HG03159 (cell line): Measurements from ENCODE around the gene RPL15.
"Not testable (repeated sequence)": the region's sequence is repeated elsewhere in the genome, so short reads cannot be mapped to it uniquely, and the experiment has no call there.

Experiments used
- ATAC-seq: cut with Tn5 transposase; IDR thresholded peaks from one replicate; pipeline ENCODE4 v1.9.1; 2021; ENCODE audit warnings: mild to moderate bottlenecking, moderate library complexity; ENCODE audit not compliant: unreplicated experiment

RPL15 gene

GRCh38 chr3:23916886-23917678, at the start of gene RPL15, which contains the start of gene NKIRAS1:
Gene RPL15 (plus strand): TSS chr3:23917132. CDS start chr3:23917860, 728 bp downstream.
Gene NKIRAS1 (minus strand): TSS chr3:23916990. CDS start chr3:23910904, 6,086 bp downstream.
- peak; percentile 95 for ATAC-seq

- no peak for ATAC-seq
These were observed 49.5 kb upstream of the RPL15 start for GRCh38 chr3:23867400-23867799.

GRCh38 chr3:23867838-23868237, 49.1 kb upstream of the RPL15 start:
- no peak for ATAC-seq

GRCh38 chr3:23869977-23870662, 46.8 kb upstream of the RPL15 start:
- no peak for ATAC-seq

GRCh38 chr3:23870663-23871043, 46.3 kb upstream of the RPL15 start:
- not testable (repeated sequence) for ATAC-seq

- not testable (repeated sequence) for ATAC-seq
These were observed 45.6 kb upstream of the RPL15 start for GRCh38 chr3:23871361-23871760.

GRCh38 chr3:23872330-23872729, 44.6 kb upstream of the RPL15 start:
- ATAC-seq, result no peak

GRCh38 chr3:23873941-23874340, 43.0 kb upstream of the RPL15 start:
- ATAC-seq, result no peak

- ATAC-seq, result no peak
These were observed 42.4 kb upstream of the RPL15 start for GRCh38 chr3:23874359-23875112.

- no peak for ATAC-seq
These were observed 41.7 kb upstream of the RPL15 start for GRCh38 chr3:23875113-23875725.

- no peak for ATAC-seq
These were observed 40.0 kb upstream of the RPL15 start for GRCh38 chr3:23876923-23877322.

- no peak for ATAC-seq
These were observed 39.5 kb upstream of the RPL15 start for GRCh38 chr3:23877329-23877980.

- ATAC-seq, result no peak
These were observed 37.4 kb upstream of the RPL15 start for GRCh38 chr3:23879485-23879884.

- ATAC-seq, result no peak
These were observed 36.1 kb upstream of the RPL15 start for GRCh38 chr3:23880703-23881339.

GRCh38 chr3:23881993-23882392, 34.9 kb upstream of the RPL15 start:
- not testable (repeated sequence) for ATAC-seq

GRCh38 chr3:23882487-23882918, 34.4 kb upstream of the RPL15 start:
- no peak for ATAC-seq

- ATAC-seq, result no peak
These were observed 32.5 kb upstream of the RPL15 start for GRCh38 chr3:23884481-23884880.

- ATAC-seq, result no peak
These were observed 31.7 kb upstream of the RPL15 start for GRCh38 chr3:23885210-23885609.

GRCh38 chr3:23886311-23886710, 30.6 kb upstream of the RPL15 start:
- ATAC-seq, result no peak
